HepG2 (cell line): ENCODE data around the gene KRTAP27-1. TPM values are rescaled to one million over a fixed set of nuclear protein-coding genes. Genes with fewer than 3 reads are reported as not detected.

Experiments
- ATAC-seq: fragments of 200-7000 bp; cut with Tn5 transposase; 3 replicates; pipeline ENCODE4 v1.9.1; 2020; ENCODE audit warnings: mild to moderate bottlenecking, moderate library complexity
- BruUV-seq: library from RNA; stranded (reverse); fragments of 400-500 nt; replicated peaks from 2 replicates; lab custom pipeline; 2021; lab: Mats Ljungman, UMichigan
- CTCF ChIA-PET: fragments of 300-600 bp; formaldehyde crosslinking; extraction: SDS; loops from one replicate; lab custom pipeline; 2021; ENCODE audit warnings: low total read pairs, inconsistent platforms, low intra/inter-chr PET ratio; lab: Yijun Ruan, JAX
- POLR2A ChIA-PET: fragments of 350-600 bp; sonication (Branson Sonifier 250); formaldehyde crosslinking; loops from one replicate; lab custom pipeline; 2020; ENCODE audit warnings: antibody characterized with exemption, inconsistent platforms; lab: Yijun Ruan, JAX
- DNase-seq: peaks from one replicate; pipeline ENCODE4 v3.0.0-alpha.2; 2015; ENCODE audit warnings: low spot score
- FAIRE-seq: peaks from 3 replicates; lab custom pipeline; 2011; peaks lifted over from hg19 to GRCh38; lab: Jason Lieb, UNC
- H2AFZ ChIP-seq: one replicate; pipeline ENCODE4 v1.6.1; 2011; ENCODE audit warnings: low read length, inconsistent platforms
- H3K27ac ChIP-seq: fragments of 300-600 bp; 3 replicates; pipeline ENCODE4 v1.8.0; 2011; ENCODE audit warnings: mixed run types, mild to moderate bottlenecking, mixed read lengths, low read length, inconsistent platforms; ENCODE audit not compliant: insufficient read depth; ENCODE audit errors: extremely low read length
- H3K27me3 ChIP-seq, 2 experiments: fragments of 200-600 bp in 1 of 2; 2 replicates in 1 of 2; 3 replicates in 1 of 2; pipeline versions ENCODE4 v1.6.0 to v1.8.0; 2011; ENCODE audit warnings: low read length in 2 of 2, mild to moderate bottlenecking in 2 of 2, moderate library complexity in 2 of 2, inconsistent platforms in 1 of 2; ENCODE audit not compliant: insufficient read depth in 2 of 2, control insufficient read depth in 1 of 2
- H3K36me3 ChIP-seq, 2 experiments: fragments of 200-600 bp in 1 of 2; replicated peaks in 1 of 2; 2 replicates in 1 of 2; 3 replicates in 1 of 2; pipeline versions ENCODE4 v1.5.1 to v1.8.0; 2011; ENCODE audit warnings: low read length in 2 of 2, inconsistent platforms in 1 of 2; ENCODE audit not compliant: insufficient read depth in 2 of 2, control insufficient read depth in 1 of 2
- H3K4me1 ChIP-seq: 2 replicates; pipeline ENCODE4 v1.5.1; 2012; ENCODE audit warnings: low read length, inconsistent platforms; ENCODE audit not compliant: insufficient read depth
- H3K4me2 ChIP-seq: 2 replicates; pipeline ENCODE4 v1.6.0; 2011; ENCODE audit warnings: low read depth, low read length, inconsistent platforms
- H3K4me3 ChIP-seq, 3 experiments: fragments of 200-600 bp in 1 of 3; sonication (generic), shearing (Covaris generic) in 1 of 3; replicated peaks in 1 of 3; 2 replicates each; pipeline ENCODE4 v1.5.1; 2011 to 2016; ENCODE audit warnings: low read length in 3 of 3, inconsistent platforms in 2 of 3, low read depth in 2 of 3, mild to moderate bottlenecking in 2 of 3, control low read depth in 1 of 3, mixed read lengths in 1 of 3; ENCODE audit not compliant: insufficient read depth in 1 of 3
- H3K79me2 ChIP-seq: one replicate; pipeline ENCODE4 v1.6.1; 2011; ENCODE audit warnings: low read length, inconsistent platforms; ENCODE audit not compliant: insufficient read depth
- H3K9ac ChIP-seq: 2 replicates; pipeline ENCODE4 v1.6.0; 2011; ENCODE audit warnings: mild to moderate bottlenecking, low read depth, low read length, inconsistent platforms; ENCODE audit not compliant: insufficient read depth
- H3K9me3 ChIP-seq: 2 replicates; pipeline ENCODE4 v1.5.1; 2012; ENCODE audit warnings: mild to moderate bottlenecking, low read length
- H4K20me1 ChIP-seq: 2 replicates; pipeline ENCODE4 v1.6.0; 2011; ENCODE audit warnings: inconsistent platforms, mild to moderate bottlenecking, low read length, moderate library complexity; ENCODE audit not compliant: insufficient read depth
- ELF3 ChIP-seq: IDR thresholded peaks from 2 replicates; pipeline ENCODE4 v1.6.1; 2016; ENCODE audit warnings: missing genetic modification reagents, missing compliant biosample characterization
- GLMP ChIP-seq: sonication (generic); formaldehyde crosslinking; IDR thresholded peaks from 2 replicates; pipeline ENCODE4 v1.9.0; 2021; ENCODE audit warnings: missing genetic modification reagents, mild to moderate bottlenecking, borderline replicate concordance
- HIVEP1 ChIP-seq: sonication (generic); formaldehyde crosslinking; IDR thresholded peaks from 2 replicates; pipeline ENCODE4 v1.4.0; 2020; ENCODE audit warnings: mild to moderate bottlenecking, missing genetic modification reagents
- NCOA5 ChIP-seq: sonication (generic); formaldehyde crosslinking; IDR thresholded peaks from 2 replicates; pipeline ENCODE4 v1.4.0; 2020; ENCODE audit warnings: missing genetic modification reagents
- PRDM15 ChIP-seq: sonication (generic); formaldehyde crosslinking; IDR thresholded peaks from 2 replicates; pipeline ENCODE4 v1.4.0; 2020; ENCODE audit warnings: missing genetic modification reagents
- PRPF4 ChIP-seq: fragments of 200-400 bp; formaldehyde crosslinking; IDR thresholded peaks from 2 replicates; pipeline ENCODE4 v1.6.1; 2016; ENCODE audit warnings: low read length, low read depth; ENCODE audit not compliant: poor library complexity, severe bottlenecking
- RXRA ChIP-seq: sonication (generic); formaldehyde crosslinking; IDR thresholded peaks from 2 replicates; pipeline ENCODE4 v1.5.1; 2020; ENCODE audit warnings: missing genetic modification reagents
- SOX13 ChIP-seq, 3 experiments: fragments of 450-650 bp in 1 of 3; sonication (generic) in 1 of 3; formaldehyde crosslinking in 1 of 3; IDR thresholded peaks in 2 of 3; conservative IDR thresholded peaks in 1 of 3; 2 replicates each; pipeline versions ENCODE4 v1.5.0 to v1.6.1; 2016 to 2020; ENCODE audit warnings: antibody characterized with exemption in 1 of 3, mild to moderate bottlenecking in 1 of 3, missing compliant biosample characterization in 1 of 3, missing genetic modification reagents in 1 of 3, moderate library complexity in 1 of 3
- TCF12 ChIP-seq, 2 experiments: fragments of 450-650 bp in 1 of 2; sonication (generic) in 1 of 2; formaldehyde crosslinking in 1 of 2; IDR thresholded peaks; 2 replicates each; pipeline versions ENCODE4 v1.6.1 to v1.8.0; 2017 to 2022; ENCODE audit warnings: antibody characterized with exemption in 1 of 2, mild to moderate bottlenecking in 1 of 2, missing genetic modification reagents in 1 of 2, moderate library complexity in 1 of 2
- THAP7 ChIP-seq: sonication (generic); formaldehyde crosslinking; IDR thresholded peaks from 2 replicates; pipeline ENCODE4 v1.8.1; 2023; ENCODE audit warnings: mild to moderate bottlenecking, missing genetic modification reagents
- YEATS2 ChIP-seq: sonication (generic); formaldehyde crosslinking; IDR thresholded peaks from 2 replicates; pipeline ENCODE4 v1.4.0; 2020; ENCODE audit warnings: missing genetic modification reagents, borderline replicate concordance
- ZNF512B ChIP-seq: sonication (generic); formaldehyde crosslinking; IDR thresholded peaks from 2 replicates; pipeline ENCODE4 v1.5.1; 2020; ENCODE audit warnings: missing genetic modification reagents, mild to moderate bottlenecking, borderline replicate concordance
- ZNF567 ChIP-seq: sonication (generic); formaldehyde crosslinking; IDR thresholded peaks from 2 replicates; pipeline ENCODE4 v1.8.1; 2023; ENCODE audit warnings: mild to moderate bottlenecking, missing genetic modification reagents, borderline replicate concordance
- ZNF678 ChIP-seq: sonication (generic); formaldehyde crosslinking; IDR thresholded peaks from 2 replicates; pipeline ENCODE4 v1.4.0; 2020; ENCODE audit warnings: mild to moderate bottlenecking, missing genetic modification reagents
- ZSCAN12 ChIP-seq: sonication (generic); formaldehyde crosslinking; IDR thresholded peaks from 2 replicates; pipeline ENCODE4 v1.9.0; 2021; ENCODE audit warnings: mild to moderate bottlenecking, missing genetic modification reagents
- WGBS: methylation state at CpG from one replicate; pipeline ENCODE4 v1.1.6; 2017; ENCODE audit warnings: low lambda C conversion rate; 5-methylcytosine and 5-hydroxymethylcytosine counted together
- in situ Hi-C: cut with HindIII; loops from 2 replicates; pipeline ENCODE4 v1.10.0; 2017; ENCODE audit warnings: low pct_unique_long_range_greater_than_20kb; ENCODE audit not compliant: extremely low pct_ligation_motif_present
- intact Hi-C: fragments of 100-400 bp; cut with micrococcal nuclease; formaldehyde crosslinking; loops from one replicate; pipeline ENCODE4 v1.10.0; 2022; ENCODE audit not compliant: unreplicated experiment
- polyA plus RNA-seq, 8 experiments: library from polyadenylated mRNA; depleted of rRNA in 3 of 8; stranded (reverse) in 7 of 8; unstranded in 1 of 8; fragments of >200 nt; fragmentation: Illumina TruSeq in 4 of 8; extraction: Trizol in 4 of 8; gene quantifications; 2 replicates each; pipeline versions ENCODE4 v1.2.1 to v1.2.3, GENCODE V29; 2011 to 2016; ENCODE audit warnings: low read depth in 4 of 8, missing spikeins in 1 of 8, mixed read lengths in 1 of 8; ENCODE audit not compliant: insufficient read depth in 1 of 8
- total RNA-seq, 5 experiments: library from RNA; depleted of rRNA; stranded (reverse); fragments of >200 nt; fragmentation: Illumina TruSeq; extraction: Trizol; gene quantifications; 2 replicates each; pipeline ENCODE4 v1.2.3, GENCODE V29; 2016; ENCODE audit warnings: low read depth in 1 of 5

The KRTAP27-1 gene
- total and polyA plus RNA-seq, 2 of the 13 experiments (the other 11 are each of a cell fraction or from before 2014, with no cell fraction given), result not detected

GRCh38 chr21:30336596-30336995 lies 898 bp downstream of the KRTAP27-1 start (continued):
- no peak for TF ChIP-seq PRDM15 (CRISPR knock-in tag)
- TF ChIP-seq HIVEP1, result no peak
- no peak for TF ChIP-seq TCF12 (IDR thresholded peaks at IDR 0.05)
- TF ChIP-seq TCF12 (CRISPR knock-in tag; IDR thresholded peaks at IDR 0.05), result no peak
- TF ChIP-seq RXRA (CRISPR knock-in tag), result no peak
- no peak for TF ChIP-seq PRPF4
- TF ChIP-seq ELF3, result no peak
- TF ChIP-seq THAP7 (CRISPR knock-in tag), result no peak
- no peak for TF ChIP-seq ZNF567 (CRISPR knock-in tag)

- no peaks in the 10 kb centered on the region for H3K4me1 ChIP-seq
- FAIRE-seq (no peak), DNase-seq (no peak), ATAC-seq (no peak)
- POLR2A ChIA-PET, result no interaction called here
- no peaks in the 10 kb centered on the region for H3K36me3 ChIP-seq
- H3K27me3 ChIP-seq, result no peaks in the 10 kb centered on the region
- H3K4me3 ChIP-seq, result no peak overlapping the region
- intact Hi-C loops (no loop called here), in situ Hi-C loops (loop anchor here (25.0 kb wide), 1 partner anchor 754 kb away; no protein-coding TSS in a partner anchor)
- H3K9me3 ChIP-seq, result peaks cover 90% of the 10 kb centered on the region
- H3K4me2 ChIP-seq, result no peak overlapping the region
- 4% methylated on average over 3 of the region's 3 CpGs for WGBS
- no peaks in the 10 kb centered on the region for H3K79me2 ChIP-seq
- BruUV-seq, result no TSS peak
- H2AFZ ChIP-seq, result no peak overlapping the region
- H3K9ac ChIP-seq, result no peak overlapping the region
- CTCF ChIA-PET, result no interaction called here
- no peaks in the 10 kb centered on the region for H4K20me1 ChIP-seq
- no peak overlapping the region for H3K27ac ChIP-seq
- TF ChIP-seq ZNF678 (CRISPR knock-in tag) (no peak), ZNF512B (CRISPR knock-in tag) (no peak), ZSCAN12 (no peak), NCOA5 (CRISPR knock-in tag) (no peak), GLMP (CRISPR knock-in tag) (no peak), YEATS2 (CRISPR knock-in tag) (no peak), SOX13 (IDR thresholded peaks at IDR 0.05) (no peak), SOX13 (CRISPR knock-in tag; conservative IDR thresholded peaks at IDR 0.05 in 1 of 2, IDR thresholded peaks at IDR 0.05 in 1 of 2) (no peak)
Measured at GRCh38 chr21:30333736-30334135, 3.8 kb downstream of the KRTAP27-1 start.
